Pulmonary artery endothelial cell (primary cell): ENCODE measurements around the gene STK11. TPM values are rescaled to one million over a fixed set of nuclear protein-coding genes. Genes with fewer than 3 reads are reported as not detected.
"Not testable (repeated sequence)": the region's sequence is repeated elsewhere in the genome, so short reads cannot be mapped to it uniquely, and the experiment has no call there.

Source experiments
- DNase-seq: peaks from one replicate; pipeline ENCODE4 v3.0.0-alpha.2; 2011; ENCODE audit warnings: low read depth, low spot score
- total RNA-seq: library from RNA; depleted of rRNA; stranded (reverse); fragments of >200 nt; gene quantifications from 2 replicates; pipeline ENCODE4 v1.2.3, GENCODE V29; 2014

Gene STK11
- total RNA-seq, 1 donor from 2014 or later = 100 TPM

DNA sequence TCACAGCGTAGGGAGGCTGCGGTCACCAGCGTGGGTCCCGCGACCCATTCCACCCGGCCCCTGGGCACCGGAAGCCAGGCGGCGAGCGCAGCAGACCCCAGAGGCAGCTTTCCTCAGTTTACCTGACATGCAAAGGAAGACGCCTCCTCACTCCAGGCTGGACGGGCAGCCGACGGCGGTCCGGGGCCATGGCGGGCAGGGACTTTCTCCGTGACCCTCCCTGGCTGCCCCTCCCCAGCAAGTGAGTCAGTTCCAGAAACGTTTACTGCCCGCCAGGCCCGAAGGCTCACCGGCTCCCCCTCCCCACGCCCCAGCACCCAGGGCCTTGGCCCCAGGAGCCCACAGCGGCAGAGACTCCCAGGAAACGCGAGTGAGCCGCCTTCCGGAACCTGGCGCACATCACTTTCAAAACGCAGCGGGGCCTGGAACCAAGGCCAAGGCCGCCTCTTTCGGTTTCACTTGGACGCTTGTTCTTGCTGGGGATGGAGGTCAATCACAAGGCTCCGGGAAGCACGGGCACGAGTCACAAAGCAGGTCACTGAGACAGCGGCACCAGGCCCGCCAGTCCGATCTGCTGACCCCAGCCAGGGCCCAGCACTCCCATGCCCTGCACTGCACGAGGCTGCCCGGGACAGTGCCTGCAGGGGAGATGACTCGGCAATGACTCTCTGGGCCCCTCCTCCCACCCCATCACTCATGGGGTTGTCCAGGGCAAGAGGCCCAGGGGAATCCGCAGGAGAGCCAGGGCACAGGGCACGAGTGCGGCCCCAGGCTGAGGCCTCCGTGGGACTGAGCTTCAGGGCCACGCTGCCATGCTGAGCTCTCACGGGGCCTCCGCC, 36.8 kb upstream of the STK11 start:
- DNase-seq = no peak

DNA sequence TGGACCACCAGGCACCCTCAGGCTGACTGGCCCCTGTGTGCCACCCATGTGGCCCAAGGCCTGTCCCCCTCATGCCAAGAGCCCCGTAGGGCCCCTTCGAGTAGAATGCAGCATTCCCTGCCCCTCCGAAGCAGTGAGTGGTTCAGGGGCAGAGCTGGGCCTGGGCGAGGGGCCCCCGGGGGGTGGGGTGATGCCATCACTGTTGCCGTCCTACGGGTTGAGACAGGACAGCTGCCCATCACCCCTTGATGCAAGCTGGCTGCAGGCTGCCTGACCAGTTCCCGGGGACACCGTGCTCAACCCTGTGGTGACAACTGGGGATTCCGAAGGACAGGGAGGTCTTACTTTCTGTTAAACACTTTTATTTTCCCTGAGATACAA, 36.2 kb upstream of the STK11 start:
- no peak for DNase-seq

DNA sequence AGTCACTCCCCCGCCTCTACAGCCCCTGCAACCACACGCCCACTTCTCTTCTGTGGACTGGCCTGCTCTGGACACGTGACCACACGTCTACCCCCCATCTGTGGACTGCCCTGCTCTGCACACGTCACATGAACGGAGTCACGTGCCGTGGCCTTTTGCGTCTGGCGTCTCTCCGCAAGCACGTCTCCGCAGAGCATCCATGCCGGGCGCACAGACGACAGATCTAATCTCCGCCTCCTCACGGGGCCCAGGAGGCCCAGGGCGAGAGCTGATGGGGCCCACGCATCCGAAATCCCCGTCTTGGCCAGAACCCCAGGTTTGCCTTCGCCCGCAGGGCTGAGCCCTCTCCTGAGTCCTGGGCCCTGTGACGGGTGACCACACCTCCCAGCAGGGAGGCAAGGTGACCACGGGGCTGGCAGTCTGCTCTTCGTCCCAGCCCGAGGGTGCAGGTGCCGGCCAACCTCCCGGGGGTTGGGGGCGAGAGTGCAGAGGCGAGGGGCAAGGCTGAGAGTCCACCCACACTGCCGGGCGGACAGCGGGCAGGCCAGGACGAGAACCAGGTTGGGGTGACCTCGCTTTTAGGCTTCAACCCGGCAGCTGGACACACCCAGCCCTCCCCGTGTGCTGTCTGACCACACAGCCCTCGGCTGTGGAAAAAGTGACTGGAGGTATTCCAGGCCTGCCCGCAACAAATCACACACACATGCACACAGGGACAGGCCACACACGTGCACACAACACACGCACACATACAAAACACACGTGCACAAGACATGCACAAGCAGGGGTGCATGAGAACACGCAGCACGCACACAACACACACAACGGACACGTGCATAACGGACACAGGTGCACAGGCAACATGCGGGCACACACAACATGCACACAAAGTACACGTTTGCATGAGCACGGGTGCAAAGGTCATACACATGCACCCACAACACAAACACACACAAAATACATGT, 35.4 kb upstream of the STK11 start:
- DNase-seq = no peak

DNA sequence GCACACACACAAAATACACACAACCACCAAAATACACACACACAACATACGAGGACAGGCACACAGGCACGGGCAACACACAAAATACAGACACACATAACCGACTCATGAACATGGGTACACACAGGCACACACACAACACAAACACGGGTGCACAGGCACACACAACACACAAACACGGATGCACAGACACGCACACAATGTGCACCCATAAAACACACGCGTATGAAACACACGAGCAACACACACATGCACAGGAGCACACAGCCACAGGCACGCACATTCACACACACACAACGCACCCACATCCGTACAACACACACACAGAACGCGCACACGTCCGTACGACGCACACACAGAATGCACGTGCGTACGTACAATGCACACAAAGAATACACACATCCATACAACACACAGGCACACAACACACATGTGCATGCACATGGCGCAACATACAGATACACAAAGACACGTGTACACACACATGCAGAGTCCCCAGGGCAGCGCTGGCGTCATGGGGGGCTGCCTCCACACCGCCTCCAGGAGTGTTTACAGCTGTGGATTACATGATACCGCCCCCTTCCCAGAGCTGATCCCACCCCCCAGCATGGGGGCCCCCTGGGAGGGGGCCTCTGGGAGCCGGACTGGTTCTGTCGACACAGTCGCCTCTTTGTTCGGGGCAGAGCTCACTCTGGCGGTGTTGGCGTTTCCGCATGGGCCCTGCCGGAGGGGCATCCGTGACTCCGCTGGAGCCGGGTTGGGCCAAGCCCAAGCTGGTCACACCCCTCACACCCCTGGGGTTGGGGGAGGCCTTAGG, 34.4 kb upstream of the STK11 start:
- no peak for DNase-seq

DNA sequence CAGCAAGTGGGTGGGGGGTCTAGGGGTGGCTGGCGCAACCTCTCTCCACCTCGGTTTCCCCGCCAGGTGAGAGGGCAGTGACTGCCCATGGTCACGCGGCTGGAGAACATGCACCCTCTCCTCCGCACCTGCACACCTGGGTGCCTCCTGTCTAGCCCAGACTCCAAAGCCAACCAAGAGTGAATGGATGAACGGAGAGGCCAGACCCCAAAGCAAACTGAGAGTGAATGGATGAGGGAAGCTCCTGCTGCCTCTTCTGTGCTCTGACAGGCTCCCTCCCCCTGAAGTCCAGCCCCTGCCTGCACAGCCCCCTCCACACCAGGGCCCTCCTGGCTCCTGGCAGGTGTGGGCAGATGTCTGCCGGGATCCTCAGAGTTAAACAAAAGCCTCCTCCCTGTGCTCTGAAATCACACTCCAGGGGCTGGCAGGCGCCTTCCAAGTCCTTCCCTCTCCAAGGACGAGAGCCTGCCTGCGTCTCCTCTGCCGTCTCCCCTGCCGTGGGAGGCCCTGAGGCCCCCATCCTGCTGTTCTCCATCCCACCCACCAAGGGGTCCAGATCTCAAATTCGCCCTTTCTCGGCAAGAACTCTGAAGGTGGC, 33.7 kb upstream of the STK11 start:
- DNase-seq = no peak

DNA sequence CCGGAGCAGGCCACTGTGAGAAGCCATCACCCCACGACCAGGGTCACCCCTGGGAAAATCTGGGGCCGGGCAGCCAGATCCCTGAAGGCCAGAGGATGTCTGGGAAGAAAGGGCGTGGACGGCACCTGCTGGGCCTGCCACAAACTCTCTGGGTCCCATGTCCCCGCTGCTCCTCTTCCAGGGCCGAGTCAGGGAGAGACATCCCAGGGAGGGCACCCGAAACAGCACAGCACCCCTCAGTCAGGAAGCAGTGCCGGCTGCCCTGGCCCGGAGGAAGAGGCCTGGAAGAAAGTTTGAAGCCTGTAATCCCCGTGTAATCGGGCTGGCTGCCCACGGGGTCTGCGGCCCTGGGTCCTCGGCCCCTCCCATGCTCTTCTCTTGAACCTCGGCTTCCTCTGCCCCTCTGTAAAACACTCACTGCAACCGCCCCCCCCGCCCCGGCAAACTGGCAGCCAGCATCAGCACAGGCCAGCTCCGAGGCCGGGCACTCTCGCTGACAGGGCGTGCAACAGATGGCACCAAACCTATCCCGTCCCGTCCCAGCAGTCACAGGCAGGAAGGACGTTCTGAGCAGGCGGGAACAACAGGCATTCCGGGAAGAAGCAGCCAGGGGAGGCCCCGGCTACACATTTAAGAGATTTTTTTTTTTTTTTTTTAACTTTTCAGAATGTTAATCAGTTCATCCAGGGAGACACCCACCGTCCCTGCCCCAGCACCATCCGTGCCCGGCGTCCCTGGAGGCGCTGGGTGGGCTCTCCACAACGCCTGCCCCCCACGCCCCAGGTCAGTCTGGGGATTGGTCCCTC, 33.0 kb upstream of the STK11 start:
- DNase-seq = no peak

DNA sequence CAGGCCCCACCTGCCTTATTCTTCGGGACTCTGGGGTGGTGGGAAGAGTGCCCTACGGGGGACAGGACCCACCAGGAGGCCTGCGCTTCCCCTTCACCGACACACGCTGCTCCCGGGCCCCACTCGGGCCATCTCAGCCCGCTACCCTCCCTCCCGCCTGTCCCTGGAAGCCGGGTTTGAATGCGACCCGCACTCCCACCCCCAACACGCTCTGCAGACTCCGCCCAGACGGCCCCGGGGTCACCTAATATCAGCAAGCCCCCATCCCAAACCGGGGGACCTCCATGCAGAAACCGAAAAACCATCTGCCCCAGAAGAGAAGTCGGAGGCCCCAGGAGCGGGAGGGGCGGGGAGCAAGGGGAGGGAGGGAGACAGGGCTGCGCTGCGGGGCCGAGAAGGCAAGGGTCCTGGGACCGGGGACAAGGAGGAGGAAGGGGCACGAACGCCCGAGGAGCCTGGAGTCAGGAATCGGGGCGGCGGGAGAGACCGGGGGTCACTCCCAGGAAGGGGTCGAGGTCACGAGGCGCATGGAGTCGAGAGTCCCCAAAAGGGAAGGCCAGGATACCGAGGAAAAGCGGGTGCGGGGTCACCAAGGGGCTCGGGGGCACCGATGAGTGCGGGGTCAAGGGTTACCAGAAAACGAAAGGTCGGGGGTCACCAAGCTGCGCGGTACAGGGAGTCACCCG, 32.3 kb upstream of the STK11 start:
- no peak for DNase-seq

DNA sequence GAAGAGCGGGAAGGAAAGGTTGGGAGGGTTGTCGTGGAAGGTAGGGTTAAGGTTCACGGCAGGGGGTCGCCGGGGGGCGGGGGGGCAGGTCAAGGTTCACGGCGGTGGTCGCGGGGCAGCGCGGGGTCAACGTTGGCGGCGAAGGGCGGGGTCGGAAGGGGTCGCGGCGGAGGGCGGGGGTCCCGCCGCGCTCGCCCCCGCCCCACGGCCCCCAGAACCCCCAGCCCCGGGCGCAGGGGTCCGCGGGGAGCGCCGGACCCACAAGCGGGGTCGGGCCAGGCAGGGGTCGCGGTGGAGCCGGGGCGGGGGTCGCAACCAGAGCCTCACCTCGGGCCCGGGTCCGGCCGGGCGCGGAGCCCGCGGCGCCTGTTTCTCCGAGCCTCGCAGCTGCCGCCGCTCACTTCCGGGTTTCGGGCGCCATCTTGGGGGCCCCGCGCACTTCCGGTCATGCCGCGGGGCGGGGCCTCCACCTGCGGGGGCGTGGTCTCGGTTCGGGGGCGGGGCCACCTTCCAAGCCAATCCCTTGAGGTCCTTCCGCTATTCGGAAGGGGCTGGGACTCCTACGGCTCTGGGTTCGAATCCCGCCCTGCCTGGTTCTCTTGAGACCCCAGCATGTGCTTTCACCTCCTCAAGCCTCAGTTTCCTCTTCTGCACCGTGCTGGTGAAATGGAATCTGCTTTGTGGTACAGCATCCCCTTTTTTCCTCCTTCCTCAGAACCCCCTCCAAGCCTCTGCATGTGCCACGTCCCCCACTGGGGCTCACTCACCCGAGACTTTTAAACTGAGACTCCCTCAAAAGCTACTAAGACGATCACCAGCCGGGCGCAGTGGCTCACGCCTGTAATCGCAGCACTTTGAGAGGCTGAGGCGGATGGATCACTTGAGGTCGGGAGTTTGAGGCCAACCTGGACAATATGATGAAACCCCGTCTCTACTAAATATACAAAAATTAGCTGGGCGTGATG, 31.5 kb upstream of the STK11 start, which contains the start of gene SBNO2:
Gene SBNO2, minus strand, starts transcription at position 424 of the 965 bp plus-strand sequence. CDS start 19,992 bp downstream, outside the sequence.
- peak; percentile 55 for DNase-seq

DNA sequence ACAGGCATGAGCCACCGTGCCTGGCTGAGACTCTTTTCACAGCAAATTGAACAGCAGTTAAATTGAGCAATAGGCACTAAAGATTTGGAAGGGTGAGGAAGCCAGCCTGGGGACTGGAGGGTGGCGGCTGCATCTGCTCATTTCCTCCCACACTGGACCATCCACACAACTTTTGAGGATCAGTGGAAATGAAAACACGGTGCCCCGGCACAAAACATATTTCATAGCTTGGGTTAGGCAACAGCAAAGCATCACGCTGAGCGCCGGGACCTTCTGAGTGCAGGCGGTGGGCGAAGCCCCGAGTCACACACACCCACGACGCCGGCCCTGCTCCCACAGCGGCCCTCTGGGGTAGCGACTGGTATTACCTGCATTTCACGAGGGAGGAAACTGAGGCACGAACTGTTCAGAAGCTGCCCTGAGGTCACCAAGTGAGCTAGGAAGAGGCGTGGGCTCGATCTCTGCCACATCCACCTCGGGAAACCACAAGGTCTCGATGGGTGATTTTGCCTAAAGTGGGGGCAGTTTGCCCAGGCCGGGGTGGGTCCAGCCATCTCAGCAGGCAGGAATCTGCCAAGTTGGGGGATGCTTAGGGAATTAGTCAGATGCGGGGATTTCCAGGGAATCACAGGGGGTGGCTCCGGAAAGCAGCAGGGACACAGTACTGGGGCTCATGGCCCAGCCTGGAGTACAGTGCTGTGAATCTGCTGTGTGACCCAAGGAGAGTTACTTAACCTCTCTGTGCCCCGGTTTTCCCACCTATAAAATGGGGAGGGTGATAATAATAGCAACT, 28.1 kb upstream of the STK11 start:
- peak; percentile 70 for DNase-seq

DNA sequence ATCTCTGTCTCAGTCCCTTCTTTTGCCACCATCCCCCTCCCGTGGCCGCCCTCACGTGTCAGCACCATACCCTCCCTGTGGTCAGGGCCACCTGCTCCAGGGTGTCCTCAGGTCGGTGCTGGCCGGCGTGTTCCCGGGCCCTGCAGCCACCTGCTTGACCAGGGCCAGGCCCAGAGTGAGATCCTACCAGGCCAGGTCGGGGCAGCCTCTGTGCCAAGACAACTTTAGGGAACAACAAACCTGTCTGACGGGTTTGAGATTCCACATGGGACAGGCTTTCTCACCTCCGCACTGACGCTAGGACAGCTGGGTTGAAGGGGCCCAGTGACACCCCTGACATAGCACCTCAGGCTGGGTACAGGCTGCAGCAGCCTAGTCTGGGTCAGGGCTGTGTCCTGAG, 24.0 kb upstream of the STK11 start:
- no peak for DNase-seq

DNA sequence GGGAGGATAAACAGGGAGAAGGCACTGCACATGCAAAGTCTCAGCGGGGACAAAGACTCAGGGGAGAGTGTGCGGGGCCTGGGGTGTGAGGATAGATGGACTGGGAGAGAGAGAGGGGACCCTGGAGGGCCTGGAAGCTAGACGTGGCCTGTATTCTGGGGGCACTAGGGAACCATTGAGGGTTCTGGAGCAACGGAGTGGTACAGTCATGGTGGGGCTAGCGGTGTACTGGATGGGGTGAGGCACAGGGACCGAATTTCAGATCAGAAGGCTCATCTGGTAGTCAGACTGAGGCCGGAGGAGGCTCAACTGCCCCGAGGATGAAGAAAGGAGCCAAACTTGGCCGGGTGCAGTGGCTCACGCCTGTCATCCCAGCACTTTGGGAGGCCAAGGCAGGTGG, 23.5 kb upstream of the STK11 start:
- DNase-seq = no peak

DNA sequence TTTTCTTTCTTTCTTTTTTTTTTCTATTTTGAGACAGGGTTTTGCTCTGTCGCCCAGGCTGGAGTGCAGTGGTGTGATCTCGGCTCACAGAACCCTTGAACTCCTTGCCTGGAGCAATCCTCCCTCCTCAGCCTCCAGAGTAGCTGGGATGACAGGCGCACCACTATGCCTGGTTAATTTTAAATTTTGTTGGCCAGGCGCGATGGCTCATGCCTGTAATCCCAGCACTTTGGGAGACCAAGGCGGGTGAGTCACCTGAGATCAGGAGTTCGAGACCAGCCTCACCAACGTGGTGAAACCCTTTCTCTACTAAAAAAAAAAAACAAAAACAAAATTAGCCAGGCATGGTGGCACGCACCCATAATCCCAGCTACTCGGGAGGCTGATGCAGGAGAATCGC, 22.9 kb upstream of the STK11 start:
- DNase-seq = no peak

DNA sequence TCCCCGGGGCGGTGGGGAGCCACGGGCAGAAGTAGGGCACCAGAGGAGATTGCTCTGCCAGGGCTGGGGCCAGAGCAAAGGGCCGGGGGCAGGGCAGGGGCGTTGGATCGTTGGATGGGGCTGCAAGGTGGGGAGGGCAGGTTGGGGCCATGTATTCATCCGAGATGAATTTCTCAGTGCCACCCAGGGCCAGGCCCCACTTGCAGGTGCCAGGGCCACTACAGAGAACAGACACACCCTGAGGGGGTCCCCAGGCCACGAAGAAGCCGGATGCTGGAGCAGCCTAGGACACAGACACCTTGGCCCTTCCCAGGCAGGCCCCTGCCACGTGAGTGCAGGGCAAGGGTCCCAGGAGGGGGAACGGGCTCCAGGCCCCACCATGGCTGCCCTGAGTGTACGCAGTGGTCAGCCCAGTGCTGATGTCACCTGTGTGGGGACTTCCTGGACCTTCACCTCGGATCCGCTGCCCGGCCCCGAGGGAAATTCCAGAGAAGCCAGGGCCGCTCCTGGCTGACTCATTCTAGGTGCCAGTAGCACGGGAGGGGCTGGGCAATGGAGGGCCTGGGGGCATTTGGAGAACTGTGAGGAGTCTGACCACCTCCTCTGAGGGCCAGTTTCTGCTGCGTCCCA, 21.9 kb upstream of the STK11 start:
- no peak for DNase-seq

DNA sequence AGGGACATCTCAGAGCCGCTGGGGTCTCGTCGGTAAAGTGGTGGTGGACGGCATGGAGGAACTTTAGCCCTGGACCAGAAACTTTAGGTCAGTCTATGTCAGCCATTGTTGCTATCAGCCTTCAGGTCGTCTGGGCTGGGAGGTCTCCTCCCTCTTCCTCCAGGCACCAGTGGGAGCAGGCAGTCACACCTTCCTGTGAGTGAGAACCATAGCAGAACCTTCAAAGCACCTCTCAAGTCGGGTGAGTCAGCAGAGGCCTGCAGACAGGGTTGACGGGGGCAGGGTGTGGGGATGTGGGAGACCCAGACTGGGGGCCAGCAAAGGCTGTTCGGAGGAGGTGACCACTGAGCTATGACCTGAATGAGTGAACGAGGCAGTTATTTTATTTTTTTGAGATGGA, 16.2 kb upstream of the STK11 start:
- no peak for DNase-seq

DNA sequence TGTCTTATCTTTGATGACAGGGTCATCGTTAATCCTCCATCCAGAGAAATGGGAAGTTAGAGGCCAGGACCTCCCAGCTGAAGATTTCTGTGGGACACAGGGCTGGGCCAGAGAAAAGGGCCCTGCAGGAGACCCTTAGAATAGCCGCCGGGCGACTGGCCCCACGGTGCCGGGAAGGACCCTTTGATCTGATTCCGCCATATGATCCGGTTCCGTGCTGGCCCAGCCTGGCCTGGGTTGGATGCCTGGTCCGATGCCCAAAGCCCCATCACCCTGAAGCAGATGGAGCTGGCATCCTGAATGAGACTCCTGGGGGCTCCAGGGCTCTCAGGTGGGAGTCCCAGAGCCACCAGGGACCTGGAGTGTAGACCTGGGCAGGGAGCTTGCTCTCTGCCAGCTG, 6.0 kb upstream of the STK11 start:
- DNase-seq = no peak

DNA sequence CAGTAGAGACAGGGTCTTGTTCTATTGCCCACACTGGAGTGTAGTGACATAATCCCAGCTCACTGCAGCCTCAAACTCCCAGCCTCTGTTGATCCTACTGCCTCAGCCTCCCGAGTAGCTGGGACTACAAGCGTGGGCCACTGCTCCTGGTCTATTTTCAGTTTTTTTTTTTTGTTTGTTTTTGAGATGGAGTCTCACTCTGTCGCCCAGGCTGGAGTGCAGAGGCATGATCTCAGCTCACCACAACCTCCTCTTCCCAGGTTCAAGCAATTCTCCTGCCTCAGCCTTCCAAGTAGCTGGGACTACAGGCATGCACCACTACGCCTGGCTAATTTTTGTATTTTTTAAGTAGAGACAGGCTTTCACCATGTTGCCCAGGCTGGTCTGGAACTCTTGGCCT, 5.0 kb upstream of the STK11 start:
- DNase-seq = not testable (repeated sequence)
